Choroid plexus epithelial cell (primary cell): ENCODE measurements around the gene SOX5.
A peak's percentile ranks its signal among the peaks of the same experiment; 100 is the strongest.
"Not testable (repeated sequence)": the region's sequence is repeated elsewhere in the genome, so short reads cannot be mapped to it uniquely, and the experiment has no call there.

Source experiments
- DNase-seq: peaks from one replicate; pipeline ENCODE4 v3.0.0-alpha.2; 2010; ENCODE audit warnings: low read depth
- H3K4me3 ChIP-seq: 2 replicates; pipeline ENCODE4 v1.5.1; 2011; ENCODE audit warnings: low read depth, mild to moderate bottlenecking, control low read depth, low read length, moderate library complexity
- TF ChIP-seq, protein P1 (sequence below): conservative IDR thresholded peaks from 2 replicates; pipeline ENCODE4 v1.5.1; 2011; ENCODE audit warnings: low read depth, mild to moderate bottlenecking, control low read depth, inconsistent platforms, low read length, moderate library complexity

SOX5 gene

DNA sequence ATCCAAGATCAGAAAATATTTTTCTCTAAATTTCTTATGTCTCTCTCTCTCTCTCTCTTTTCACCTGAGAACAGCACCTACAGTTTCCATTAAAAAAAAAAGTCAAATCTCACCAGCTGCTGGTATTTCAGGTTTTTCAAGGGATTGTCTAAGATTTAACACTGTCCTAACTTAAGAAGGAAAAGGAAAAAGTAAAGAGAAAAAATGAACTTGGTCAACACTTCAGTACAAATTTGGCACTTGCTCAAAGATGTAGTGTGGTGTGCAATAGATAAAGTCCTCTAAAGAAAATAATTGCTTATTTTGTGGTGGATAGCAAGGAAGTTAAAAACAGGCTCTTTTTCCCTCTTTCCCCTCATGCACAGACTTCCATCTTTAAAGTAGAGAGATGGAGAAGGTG lies 416.2 kb downstream of the SOX5 start:
- TF ChIP-seq, protein P1, sequence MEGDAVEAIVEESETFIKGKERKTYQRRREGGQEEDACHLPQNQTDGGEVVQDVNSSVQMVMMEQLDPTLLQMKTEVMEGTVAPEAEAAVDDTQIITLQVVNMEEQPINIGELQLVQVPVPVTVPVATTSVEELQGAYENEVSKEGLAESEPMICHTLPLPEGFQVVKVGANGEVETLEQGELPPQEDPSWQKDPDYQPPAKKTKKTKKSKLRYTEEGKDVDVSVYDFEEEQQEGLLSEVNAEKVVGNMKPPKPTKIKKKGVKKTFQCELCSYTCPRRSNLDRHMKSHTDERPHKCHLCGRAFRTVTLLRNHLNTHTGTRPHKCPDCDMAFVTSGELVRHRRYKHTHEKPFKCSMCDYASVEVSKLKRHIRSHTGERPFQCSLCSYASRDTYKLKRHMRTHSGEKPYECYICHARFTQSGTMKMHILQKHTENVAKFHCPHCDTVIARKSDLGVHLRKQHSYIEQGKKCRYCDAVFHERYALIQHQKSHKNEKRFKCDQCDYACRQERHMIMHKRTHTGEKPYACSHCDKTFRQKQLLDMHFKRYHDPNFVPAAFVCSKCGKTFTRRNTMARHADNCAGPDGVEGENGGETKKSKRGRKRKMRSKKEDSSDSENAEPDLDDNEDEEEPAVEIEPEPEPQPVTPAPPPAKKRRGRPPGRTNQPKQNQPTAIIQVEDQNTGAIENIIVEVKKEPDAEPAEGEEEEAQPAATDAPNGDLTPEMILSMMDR = no peak
- DNase-seq = no peak
- no peak overlapping the region for H3K4me3 ChIP-seq

DNA sequence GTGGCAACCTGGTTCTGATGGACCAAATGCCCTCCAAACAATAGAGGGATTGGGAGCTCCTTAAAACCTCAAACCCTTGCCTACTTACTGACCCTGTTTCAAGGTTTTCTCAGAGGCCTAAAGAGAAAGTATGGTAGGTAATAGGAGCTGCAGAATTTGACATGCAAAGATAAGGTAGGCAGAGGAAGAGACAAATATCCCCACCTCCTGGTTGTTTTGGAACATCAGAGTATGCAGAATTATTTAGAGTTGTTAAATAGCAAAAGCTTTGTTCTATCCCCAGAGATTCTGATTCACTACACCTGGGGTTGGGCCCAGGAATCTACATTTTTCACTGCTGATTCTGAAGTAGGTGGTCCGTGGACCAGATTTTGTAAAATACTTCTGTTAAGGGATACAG lies 421.2 kb downstream of the SOX5 start:
- TF ChIP-seq, protein P1 = no peak
- no peak overlapping the region for H3K4me3 ChIP-seq
- DNase-seq = no peak

DNA sequence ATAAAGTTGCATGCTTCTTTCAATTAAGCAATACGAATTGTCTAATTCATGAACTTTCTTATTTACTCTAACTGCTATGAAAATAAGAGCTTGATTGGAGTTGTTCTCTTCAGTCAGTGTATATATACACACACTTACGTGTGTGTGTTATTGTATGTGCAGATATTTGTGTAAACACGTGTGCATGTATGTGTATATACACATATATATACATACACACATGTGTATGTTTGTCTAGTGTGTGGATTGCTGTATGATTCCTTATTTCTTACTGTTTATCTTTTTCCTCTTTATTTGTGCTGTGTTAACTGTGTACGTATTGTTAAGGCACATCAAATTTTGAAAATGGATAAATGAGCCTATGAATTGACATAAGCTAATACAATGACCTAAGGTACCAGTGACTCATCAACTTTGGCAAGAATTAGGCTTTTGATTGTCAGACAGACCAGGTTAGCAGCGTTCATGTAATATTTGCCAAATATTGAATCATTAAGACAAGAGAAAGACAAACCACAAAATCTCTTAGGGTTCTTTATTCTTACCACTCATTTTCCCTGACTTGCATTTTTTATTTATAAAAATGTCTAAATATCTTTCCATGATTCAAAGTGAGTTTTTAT lies 423.9 kb downstream of the SOX5 start:
- TF ChIP-seq, protein P1 = no peak
- no peak overlapping the region for H3K4me3 ChIP-seq
- DNase-seq = peak; percentile 2

DNA sequence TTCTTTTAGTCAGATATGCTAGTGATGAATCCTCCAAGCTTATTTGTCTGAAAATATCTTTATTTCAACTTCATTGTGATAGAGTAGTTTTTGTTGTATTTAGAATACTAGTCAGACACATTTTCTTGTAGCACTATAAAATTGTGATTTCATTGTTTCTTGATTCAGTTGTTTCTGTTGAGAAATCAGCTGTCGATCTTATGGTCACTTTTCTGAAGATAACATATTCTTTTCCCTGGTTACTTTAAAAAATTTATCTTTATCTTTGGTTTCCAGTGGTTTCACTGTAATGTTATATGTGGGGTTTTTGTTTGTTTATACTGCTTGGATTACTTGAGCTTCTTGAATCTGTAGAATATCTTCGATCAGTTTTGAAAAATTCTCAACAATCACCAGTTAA lies 426.1 kb downstream of the SOX5 start:
- no peak for DNase-seq
- TF ChIP-seq, protein P1 = no peak
- H3K4me3 ChIP-seq = no peak overlapping the region

DNA sequence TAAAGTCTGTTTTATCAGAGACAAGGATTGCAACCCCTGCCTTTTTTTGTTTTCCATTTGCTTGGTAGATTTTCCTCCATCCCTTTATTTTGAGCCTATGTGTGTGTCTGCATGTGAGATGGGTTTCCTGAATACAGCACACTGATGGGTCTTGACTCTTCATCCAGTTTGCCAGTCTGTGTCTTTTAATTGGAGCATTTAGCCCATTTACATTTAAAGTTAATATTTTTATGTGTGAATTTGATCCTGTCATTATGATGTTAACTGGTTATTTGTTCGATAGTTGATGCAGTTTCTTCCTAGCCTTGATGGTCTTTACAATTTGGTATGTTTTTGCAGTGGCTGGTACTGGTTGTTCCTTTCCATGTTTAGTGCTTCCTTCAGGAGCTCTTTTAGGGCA lies 430.0 kb downstream of the SOX5 start:
- H3K4me3 ChIP-seq, DNase-seq: not testable (repeated sequence)

DNA sequence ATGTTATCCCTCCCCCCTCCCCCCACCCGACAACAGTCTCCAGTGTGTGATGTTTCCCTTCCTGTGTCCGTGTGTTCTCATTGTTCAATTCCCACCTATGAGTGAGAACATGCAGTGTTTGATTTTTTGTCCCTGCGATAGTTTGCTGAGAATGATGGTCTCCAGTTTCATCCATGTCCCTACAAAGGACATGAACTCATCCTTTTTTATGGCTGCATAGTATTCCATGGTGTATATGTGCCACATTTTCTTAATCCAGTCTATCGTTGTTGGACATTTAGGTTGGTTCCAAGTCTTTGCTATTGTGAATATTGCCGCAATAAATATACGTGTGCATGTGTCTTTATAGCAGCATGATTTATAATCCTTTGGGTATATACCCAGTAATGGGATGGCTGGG lies 433.7 kb downstream of the SOX5 start:
- not testable (repeated sequence) for H3K4me3 ChIP-seq, DNase-seq

DNA sequence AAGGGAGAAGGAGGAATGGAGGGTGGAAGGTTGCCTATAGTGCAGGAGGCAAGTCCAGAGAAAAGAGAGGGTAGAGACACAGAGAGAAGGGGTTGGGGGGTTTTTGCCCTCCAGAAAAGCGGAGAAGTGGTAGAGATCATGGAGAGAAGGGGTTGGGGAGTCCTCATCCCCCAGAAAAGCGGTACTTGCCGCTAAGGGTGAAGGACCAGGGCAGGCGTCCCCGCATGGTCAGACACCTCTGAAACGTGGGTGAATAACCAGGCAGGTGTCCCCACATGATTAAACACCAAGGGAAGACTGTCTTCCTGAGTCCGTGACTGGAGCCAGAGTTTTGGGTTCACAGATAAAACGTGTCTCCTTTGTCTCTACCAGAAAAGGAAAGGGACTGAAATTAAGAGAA lies 439.0 kb downstream of the SOX5 start:
- TF ChIP-seq, protein P1 = no peak
- no peak overlapping the region for H3K4me3 ChIP-seq
- no peak for DNase-seq

DNA sequence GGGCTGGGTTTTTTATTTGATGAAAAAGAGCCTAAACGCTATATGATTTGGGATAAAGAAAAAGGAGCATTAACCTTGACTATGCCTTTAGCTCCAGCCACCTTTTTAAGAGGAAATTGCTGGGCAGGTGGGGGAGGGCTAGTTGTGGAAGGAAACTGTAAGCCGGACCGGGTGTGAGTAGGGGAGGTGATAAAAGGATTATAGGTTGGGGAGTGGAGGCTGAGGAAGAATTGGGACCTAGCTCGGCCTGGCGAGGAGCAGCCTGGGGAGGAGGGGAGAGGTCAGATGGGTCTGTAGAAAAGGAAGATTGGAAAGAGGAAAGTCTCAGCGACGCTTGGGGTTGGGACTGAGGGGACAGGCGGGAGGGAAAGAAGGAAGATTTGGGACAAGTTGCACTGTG lies 439.6 kb downstream of the SOX5 start:
- not testable (repeated sequence) for DNase-seq, H3K4me3 ChIP-seq

DNA sequence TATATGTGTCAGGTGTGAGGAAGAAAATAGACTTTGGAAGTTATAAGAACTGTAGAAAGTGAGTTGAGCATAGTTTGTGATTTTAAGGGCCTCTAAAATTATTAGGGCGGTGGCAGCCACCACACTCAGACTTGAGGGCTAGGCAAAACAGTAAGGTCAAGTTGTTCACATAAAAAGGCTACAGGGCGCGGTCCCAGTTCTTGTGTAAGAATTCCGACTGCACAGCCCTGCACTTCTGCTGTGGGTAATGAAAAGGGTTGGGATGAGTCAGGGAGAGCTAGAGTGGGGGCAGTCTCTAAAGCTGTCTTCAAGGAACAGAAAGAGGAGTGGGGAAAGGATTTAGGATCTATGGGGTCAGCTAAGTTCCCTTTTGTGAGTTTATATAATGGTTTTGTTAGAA lies 441.7 kb downstream of the SOX5 start:
- not testable (repeated sequence) for DNase-seq, H3K4me3 ChIP-seq

DNA sequence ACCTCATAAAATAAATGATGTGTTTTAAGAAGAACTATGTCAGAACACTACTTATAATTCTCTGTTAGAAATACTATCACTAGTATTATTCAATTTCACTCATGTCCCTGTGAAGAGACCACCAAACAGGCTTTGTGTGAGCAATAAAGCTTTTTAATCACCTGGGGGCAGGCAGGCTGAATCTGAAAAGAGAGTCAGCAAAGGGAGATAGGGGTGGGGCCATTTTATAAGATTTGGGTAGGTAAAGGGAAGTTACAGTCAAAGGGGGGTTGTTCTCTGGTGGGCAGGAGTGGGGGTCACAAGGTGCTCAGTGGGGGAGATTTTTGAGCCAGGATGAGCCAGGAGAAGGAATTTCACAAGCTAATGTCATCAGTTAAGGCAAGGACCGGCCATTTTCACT lies 443.7 kb downstream of the SOX5 start:
- not testable (repeated sequence) for DNase-seq, H3K4me3 ChIP-seq
